GM23338 (cell line): ENCODE results near the gene ADSL. TPM values are rescaled to one million over a fixed set of nuclear protein-coding genes. Genes with fewer than 3 reads are reported as not detected.

ENCODE experiments used
- ATAC-seq: fragments of 200-7000 bp; cut with Tn5 transposase; 3 replicates; pipeline ENCODE4 v1.9.1; 2020
- DNase-seq: peaks from one replicate; pipeline ENCODE4 v3.0.0-alpha.2; 2015; ENCODE audit warnings: low spot score
- H2AFZ ChIP-seq: fragments of 200-600 bp; sonication (generic); 2 replicates; pipeline ENCODE4 v1.8.0; 2016; ENCODE audit warnings: antibody characterized with exemption, mild to moderate bottlenecking, moderate library complexity
- H3F3A ChIP-seq: fragments of 200-600 bp; sonication (generic); replicated peaks from 2 replicates; pipeline ENCODE4 v1.8.0; 2017; ENCODE audit warnings: antibody characterized with exemption, mixed run types, low read depth
- H3K27ac ChIP-seq: fragments of 200-600 bp; sonication (generic); 2 replicates; pipeline ENCODE4 v1.6.1; 2016; ENCODE audit warnings: low read depth
- H3K27me3 ChIP-seq: fragments of 200-600 bp; sonication (generic); 2 replicates; pipeline ENCODE4 v1.8.0; 2016; ENCODE audit warnings: mild to moderate bottlenecking, mixed run types, moderate library complexity; ENCODE audit not compliant: insufficient read depth
- H3K36me3 ChIP-seq: fragments of 200-600 bp; sonication (generic); 2 replicates; pipeline ENCODE4 v1.8.0; 2016; ENCODE audit warnings: mild to moderate bottlenecking; ENCODE audit not compliant: insufficient read depth
- H3K4me1 ChIP-seq: fragments of 200-600 bp; sonication (generic); 2 replicates; pipeline ENCODE4 v1.8.0; 2016; ENCODE audit warnings: mild to moderate bottlenecking, moderate library complexity; ENCODE audit not compliant: insufficient read depth
- H3K4me2 ChIP-seq: fragments of 200-600 bp; sonication (generic); 2 replicates; pipeline ENCODE4 v1.7.1; 2017; ENCODE audit warnings: mixed run types
- H3K4me3 ChIP-seq: fragments of 200-600 bp; sonication (generic); 2 replicates; pipeline ENCODE4 v1.6.1; 2016; ENCODE audit warnings: mixed run types
- H3K79me2 ChIP-seq: fragments of 200-600 bp; sonication (generic); replicated peaks from 2 replicates; pipeline ENCODE4 v1.8.0; 2017; ENCODE audit warnings: mild to moderate bottlenecking; ENCODE audit not compliant: insufficient read depth
- H3K9me2 ChIP-seq: fragments of 200-600 bp; sonication (generic); 2 replicates; pipeline ENCODE4 v1.8.0; 2017; ENCODE audit not compliant: insufficient read depth
- H4K20me1 ChIP-seq: fragments of 200-600 bp; sonication (generic); replicated peaks from 2 replicates; pipeline ENCODE4 v1.8.0; 2017; ENCODE audit warnings: mild to moderate bottlenecking; ENCODE audit not compliant: insufficient read depth
- H3K27ac Mint-ChIP-seq: 2 replicates; pipeline ENCODE4 v1.8.0; 2020; ENCODE audit warnings: inconsistent platforms, mild to moderate bottlenecking, moderate library complexity, mixed read lengths
- H3K27me3 Mint-ChIP-seq: 3 replicates; pipeline ENCODE4 v1.8.0; 2022; ENCODE audit warnings: low read depth, mild to moderate bottlenecking, moderate library complexity, mixed read lengths, inconsistent platforms; ENCODE audit not compliant: insufficient read depth, poor library complexity
- H3K36me3 Mint-ChIP-seq: 3 replicates; pipeline ENCODE4 v1.8.0; 2021; ENCODE audit warnings: low read depth, mild to moderate bottlenecking, inconsistent platforms, moderate library complexity, mixed read lengths
- H3K4me1 Mint-ChIP-seq: 3 replicates; pipeline ENCODE4 v1.8.0; 2020; ENCODE audit warnings: mild to moderate bottlenecking, inconsistent platforms, mixed read lengths
- H3K4me3 Mint-ChIP-seq: 3 replicates; pipeline ENCODE4 v1.8.0; 2021; ENCODE audit warnings: moderate library complexity, mild to moderate bottlenecking, inconsistent platforms, mixed read lengths
- H3K9me3 Mint-ChIP-seq: 3 replicates; pipeline ENCODE4 v1.8.0; 2020; ENCODE audit warnings: moderate library complexity, mild to moderate bottlenecking, inconsistent platforms, mixed read lengths
- CREB1 ChIP-seq: fragments of 250-450 bp; sonication (Bioruptor Pico); IDR thresholded peaks from 2 replicates; pipeline ENCODE4 v1.5.0; 2020; ENCODE audit warnings: low read depth, mild to moderate bottlenecking, moderate library complexity
- EZH2 ChIP-seq: fragments of 200-600 bp; sonication (generic); IDR thresholded peaks from one replicate; pipeline ENCODE4 v1.8.0; 2017; ENCODE audit warnings: antibody characterized with exemption, mild to moderate bottlenecking, low read depth; ENCODE audit not compliant: unreplicated experiment
- EZH2phosphoT487 ChIP-seq: fragments of 200-600 bp; sonication (generic); IDR thresholded peaks from one replicate; pipeline ENCODE4 v1.8.1; 2018; ENCODE audit warnings: antibody characterized with exemption; ENCODE audit not compliant: unreplicated experiment
- JUNB ChIP-seq: IDR thresholded peaks from one replicate; pipeline ENCODE4 v1.6.1; 2016; ENCODE audit warnings: antibody characterized with exemption; ENCODE audit not compliant: unreplicated experiment
- NANOG ChIP-seq: IDR thresholded peaks from 2 replicates; pipeline ENCODE4 v1.6.1; 2016; ENCODE audit warnings: antibody characterized with exemption, borderline replicate concordance
- POLR2AphosphoS5 ChIP-seq: IDR thresholded peaks from 2 replicates; pipeline ENCODE4 v1.6.1; 2016; ENCODE audit warnings: antibody characterized with exemption, low read depth
- STAT1 ChIP-seq: IDR thresholded peaks from one replicate; pipeline ENCODE4 v1.6.1; 2016; ENCODE audit warnings: antibody characterized with exemption; ENCODE audit not compliant: unreplicated experiment
- ZNF114 ChIP-seq: fragments of 250-450 bp; sonication (Bioruptor Pico); IDR thresholded peaks from 2 replicates; pipeline ENCODE4 v1.5.0; 2020; ENCODE audit warnings: mild to moderate bottlenecking, moderate library complexity
- ZNF331 ChIP-seq: fragments of 250-450 bp; sonication (Bioruptor Pico); IDR thresholded peaks from 2 replicates; pipeline ENCODE4 v1.5.0; 2020; ENCODE audit warnings: low read depth, mild to moderate bottlenecking, moderate library complexity
- ZNF462 ChIP-seq: fragments of 250-450 bp; sonication (Bioruptor Pico); IDR thresholded peaks from 2 replicates; pipeline ENCODE4 v1.5.0; 2020; ENCODE audit warnings: mild to moderate bottlenecking, moderate library complexity
- polyA plus RNA-seq: library from polyadenylated mRNA; unstranded; fragments of >200 nt; fragmentation: Nextera tagmentation; extraction: Ambion mirVana; gene quantifications from 2 replicates; pipeline ENCODE4 v1.2.1, GENCODE V29; 2016
- total RNA-seq: library from RNA; depleted of rRNA; stranded (reverse); fragments of >200 nt; shearing (Covaris generic); gene quantifications from 2 replicates; pipeline ENCODE4 v1.2.3, GENCODE V29; 2014
- TF ChIP-seq, protein P1 (sequence below): IDR thresholded peaks from 2 replicates; pipeline ENCODE4 v1.6.1; 2016; ENCODE audit warnings: antibody characterized with exemption
- TF ChIP-seq, protein P2 (sequence below): IDR thresholded peaks from one replicate; pipeline ENCODE4 v1.6.1; 2018; ENCODE audit warnings: antibody characterized with exemption; ENCODE audit not compliant: unreplicated experiment
- TF ChIP-seq, protein P3 (sequence below), 2 experiments: fragments of 200-600 bp in 1 of 2; sonication (generic) in 1 of 2; conservative IDR thresholded peaks; 2 replicates each; pipeline versions ENCODE4 v1.5.1 to v1.6.1; 2016 to 2017; ENCODE audit warnings: antibody characterized with exemption in 2 of 2, low read depth in 2 of 2, mild to moderate bottlenecking in 2 of 2, moderate library complexity in 1 of 2

The ADSL gene
- total and polyA plus RNA-seq, 2 experiments from 2014 or later = 120 to 232 TPM

DNA sequence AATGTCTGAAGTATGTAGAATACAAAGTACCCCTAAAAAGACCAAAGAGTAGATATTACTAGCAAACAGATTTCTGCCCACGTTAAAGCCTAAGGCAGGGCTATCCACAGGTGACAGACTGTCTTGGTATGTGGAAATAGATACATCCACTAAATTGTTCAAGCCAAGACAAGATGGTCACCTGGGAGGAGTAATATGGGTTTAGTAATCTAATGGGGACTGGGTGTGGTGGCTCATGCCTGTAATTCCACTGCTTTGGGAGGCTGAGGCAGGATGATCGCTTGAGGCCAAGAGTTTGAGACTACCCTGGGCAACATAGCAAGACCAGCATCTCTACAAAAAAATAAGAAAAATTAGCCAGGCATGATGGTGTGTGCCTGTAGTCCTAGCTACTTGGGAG, 31.6 kb downstream of the ADSL start:
- ATAC-seq = no peak
- Histone ChIP-seq H3K4me3 (no peak overlapping the region), H3K27ac (no peak overlapping the region), H4K20me1 (peaks cover 16% of the 10 kb centered on the region), H3K9me2 (no peaks in the 10 kb centered on the region), H3K27me3 (no peaks in the 10 kb centered on the region), H3F3A (no peaks in the 10 kb centered on the region), H3K4me1 (no peaks in the 10 kb centered on the region), H3K79me2 (peaks cover 22% of the 10 kb centered on the region; the same call in 1 of the 2 replicates), H2AFZ (no peak overlapping the region), H3K36me3 (peaks cover 4% of the 10 kb centered on the region), H3K4me2 (no peak overlapping the region)
- no peaks in the 10 kb centered on the region for H3K9me3 Mint-ChIP-seq
- H3K4me3 Mint-ChIP-seq = no peak overlapping the region
- no peaks in the 10 kb centered on the region for H3K4me1 Mint-ChIP-seq
- no peak overlapping the region for H3K27ac Mint-ChIP-seq
- no peak for DNase-seq
- TF ChIP-seq JUNB = no peak
- TF ChIP-seq POLR2AphosphoS5 = no peak
- no peak for TF ChIP-seq ZNF462 (CRISPR knock-in tag)
- no peak for TF ChIP-seq EZH2
- no peak for TF ChIP-seq STAT1
- TF ChIP-seq, protein P1, sequence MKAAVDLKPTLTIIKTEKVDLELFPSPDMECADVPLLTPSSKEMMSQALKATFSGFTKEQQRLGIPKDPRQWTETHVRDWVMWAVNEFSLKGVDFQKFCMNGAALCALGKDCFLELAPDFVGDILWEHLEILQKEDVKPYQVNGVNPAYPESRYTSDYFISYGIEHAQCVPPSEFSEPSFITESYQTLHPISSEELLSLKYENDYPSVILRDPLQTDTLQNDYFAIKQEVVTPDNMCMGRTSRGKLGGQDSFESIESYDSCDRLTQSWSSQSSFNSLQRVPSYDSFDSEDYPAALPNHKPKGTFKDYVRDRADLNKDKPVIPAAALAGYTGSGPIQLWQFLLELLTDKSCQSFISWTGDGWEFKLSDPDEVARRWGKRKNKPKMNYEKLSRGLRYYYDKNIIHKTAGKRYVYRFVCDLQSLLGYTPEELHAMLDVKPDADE = no peak
- no peak for TF ChIP-seq CREB1 (CRISPR knock-in tag)
- TF ChIP-seq, protein P2, sequence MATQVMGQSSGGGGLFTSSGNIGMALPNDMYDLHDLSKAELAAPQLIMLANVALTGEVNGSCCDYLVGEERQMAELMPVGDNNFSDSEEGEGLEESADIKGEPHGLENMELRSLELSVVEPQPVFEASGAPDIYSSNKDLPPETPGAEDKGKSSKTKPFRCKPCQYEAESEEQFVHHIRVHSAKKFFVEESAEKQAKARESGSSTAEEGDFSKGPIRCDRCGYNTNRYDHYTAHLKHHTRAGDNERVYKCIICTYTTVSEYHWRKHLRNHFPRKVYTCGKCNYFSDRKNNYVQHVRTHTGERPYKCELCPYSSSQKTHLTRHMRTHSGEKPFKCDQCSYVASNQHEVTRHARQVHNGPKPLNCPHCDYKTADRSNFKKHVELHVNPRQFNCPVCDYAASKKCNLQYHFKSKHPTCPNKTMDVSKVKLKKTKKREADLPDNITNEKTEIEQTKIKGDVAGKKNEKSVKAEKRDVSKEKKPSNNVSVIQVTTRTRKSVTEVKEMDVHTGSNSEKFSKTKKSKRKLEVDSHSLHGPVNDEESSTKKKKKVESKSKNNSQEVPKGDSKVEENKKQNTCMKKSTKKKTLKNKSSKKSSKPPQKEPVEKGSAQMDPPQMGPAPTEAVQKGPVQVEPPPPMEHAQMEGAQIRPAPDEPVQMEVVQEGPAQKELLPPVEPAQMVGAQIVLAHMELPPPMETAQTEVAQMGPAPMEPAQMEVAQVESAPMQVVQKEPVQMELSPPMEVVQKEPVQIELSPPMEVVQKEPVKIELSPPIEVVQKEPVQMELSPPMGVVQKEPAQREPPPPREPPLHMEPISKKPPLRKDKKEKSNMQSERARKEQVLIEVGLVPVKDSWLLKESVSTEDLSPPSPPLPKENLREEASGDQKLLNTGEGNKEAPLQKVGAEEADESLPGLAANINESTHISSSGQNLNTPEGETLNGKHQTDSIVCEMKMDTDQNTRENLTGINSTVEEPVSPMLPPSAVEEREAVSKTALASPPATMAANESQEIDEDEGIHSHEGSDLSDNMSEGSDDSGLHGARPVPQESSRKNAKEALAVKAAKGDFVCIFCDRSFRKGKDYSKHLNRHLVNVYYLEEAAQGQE = no peak
- TF ChIP-seq NANOG = no peak
- TF ChIP-seq, protein P3, sequence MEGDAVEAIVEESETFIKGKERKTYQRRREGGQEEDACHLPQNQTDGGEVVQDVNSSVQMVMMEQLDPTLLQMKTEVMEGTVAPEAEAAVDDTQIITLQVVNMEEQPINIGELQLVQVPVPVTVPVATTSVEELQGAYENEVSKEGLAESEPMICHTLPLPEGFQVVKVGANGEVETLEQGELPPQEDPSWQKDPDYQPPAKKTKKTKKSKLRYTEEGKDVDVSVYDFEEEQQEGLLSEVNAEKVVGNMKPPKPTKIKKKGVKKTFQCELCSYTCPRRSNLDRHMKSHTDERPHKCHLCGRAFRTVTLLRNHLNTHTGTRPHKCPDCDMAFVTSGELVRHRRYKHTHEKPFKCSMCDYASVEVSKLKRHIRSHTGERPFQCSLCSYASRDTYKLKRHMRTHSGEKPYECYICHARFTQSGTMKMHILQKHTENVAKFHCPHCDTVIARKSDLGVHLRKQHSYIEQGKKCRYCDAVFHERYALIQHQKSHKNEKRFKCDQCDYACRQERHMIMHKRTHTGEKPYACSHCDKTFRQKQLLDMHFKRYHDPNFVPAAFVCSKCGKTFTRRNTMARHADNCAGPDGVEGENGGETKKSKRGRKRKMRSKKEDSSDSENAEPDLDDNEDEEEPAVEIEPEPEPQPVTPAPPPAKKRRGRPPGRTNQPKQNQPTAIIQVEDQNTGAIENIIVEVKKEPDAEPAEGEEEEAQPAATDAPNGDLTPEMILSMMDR (conservative IDR thresholded peaks at IDR 0.05; ENCODE audit: low read depth in 2 of 2) = no peak
- TF ChIP-seq ZNF331 (CRISPR knock-in tag) = no peak
- no peak for TF ChIP-seq ZNF114 (CRISPR knock-in tag)
- TF ChIP-seq EZH2phosphoT487 = no peak
- no peaks in the 10 kb centered on the region for H3K27me3 Mint-ChIP-seq
- peaks cover 9% of the 10 kb centered on the region; the same call in 2 of the 3 replicates for H3K36me3 Mint-ChIP-seq
